ELF-1 (cell line): ENCODE data around the gene MSANTD1.

Experiments
- DNase-seq: peaks from one replicate; pipeline ENCODE4 v3.0.0-alpha.2; 2016; ENCODE audit warnings: low read depth, low spot score

MSANTD1 gene

DNA sequence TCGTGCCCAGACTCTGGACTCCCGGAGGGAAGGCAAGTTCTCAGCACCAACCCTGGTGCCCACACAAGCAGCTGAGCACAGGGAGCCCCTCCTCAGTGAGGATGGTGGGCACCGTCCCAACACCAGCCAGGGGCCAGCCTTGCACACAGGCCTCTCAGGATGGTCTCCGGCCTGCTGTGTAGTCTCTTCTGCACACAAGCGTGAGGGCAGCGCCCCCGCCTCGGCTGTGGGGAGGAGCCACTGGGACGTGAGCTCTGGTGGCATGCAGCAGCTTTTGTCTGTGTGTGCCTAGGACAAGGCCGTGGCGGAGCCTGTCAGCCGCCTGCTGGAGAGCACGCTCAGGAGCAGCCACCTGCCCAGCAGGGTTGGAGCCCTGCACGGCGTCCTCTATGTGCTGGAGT is 16.1 kb upstream of the MSANTD1 start:
- no peak for DNase-seq

GRCh38 chr4:3233391-3234071 is 15.4 kb upstream of the MSANTD1 start:
- DNase-seq, result no peak

DNA sequence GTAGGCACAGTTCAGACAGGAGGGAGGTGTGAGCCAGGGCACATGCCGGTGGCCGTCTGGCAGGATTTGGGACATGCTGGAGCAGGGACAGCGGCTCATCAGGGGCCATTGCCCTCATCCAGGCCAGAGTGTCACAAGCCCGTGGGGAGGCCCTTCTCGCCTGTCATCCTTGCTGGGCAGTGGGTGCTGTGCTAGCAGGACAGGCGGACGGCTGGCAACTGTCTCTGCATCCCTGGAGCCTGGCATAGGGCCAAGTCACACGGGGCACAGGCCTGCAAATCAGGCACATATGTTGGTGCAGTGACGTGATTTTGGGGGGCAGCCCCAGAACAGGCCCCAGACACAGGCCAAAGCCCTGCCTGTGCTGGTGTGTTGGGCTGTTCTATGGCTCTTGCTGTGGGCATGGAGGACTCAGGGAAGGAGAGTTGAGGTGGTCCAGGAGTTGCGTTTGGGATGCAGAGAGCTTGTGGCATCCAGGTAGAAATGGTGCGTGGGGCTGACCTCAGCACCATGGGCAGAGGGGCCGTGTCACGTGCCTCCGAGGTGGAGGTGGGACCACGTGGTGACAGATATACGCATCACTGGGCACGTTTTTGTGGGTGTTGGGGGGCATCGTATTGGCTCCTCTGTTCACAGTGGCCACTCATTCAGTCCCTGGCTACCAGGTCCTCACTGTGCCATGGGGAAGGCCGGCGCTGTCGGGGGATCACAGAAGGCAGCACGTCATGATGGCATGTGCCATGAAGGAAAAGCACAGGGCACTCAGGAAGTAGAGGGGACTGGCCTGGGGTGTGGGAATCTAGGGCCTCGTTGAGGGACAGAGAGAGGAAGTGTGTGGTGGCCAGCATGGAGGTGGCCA is 14.6 kb upstream of the MSANTD1 start:
- no peak for DNase-seq

DNA sequence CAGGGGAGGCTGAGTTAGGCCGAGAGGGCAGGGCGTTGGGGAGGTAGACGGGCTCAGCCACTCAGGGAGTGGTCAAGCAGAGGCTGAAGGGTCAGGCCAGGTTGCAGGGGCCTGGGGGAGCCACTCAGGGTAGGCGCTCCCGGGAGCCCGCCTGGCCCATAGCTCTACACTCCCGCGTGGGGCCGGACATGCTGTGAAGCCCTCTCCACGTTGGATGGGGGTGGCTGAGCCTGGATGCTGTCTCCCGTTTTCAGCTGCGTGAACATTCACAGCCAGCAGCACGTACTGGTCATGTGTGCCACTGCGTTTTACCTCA is 14.0 kb upstream of the MSANTD1 start:
- DNase-seq, result no peak

DNA sequence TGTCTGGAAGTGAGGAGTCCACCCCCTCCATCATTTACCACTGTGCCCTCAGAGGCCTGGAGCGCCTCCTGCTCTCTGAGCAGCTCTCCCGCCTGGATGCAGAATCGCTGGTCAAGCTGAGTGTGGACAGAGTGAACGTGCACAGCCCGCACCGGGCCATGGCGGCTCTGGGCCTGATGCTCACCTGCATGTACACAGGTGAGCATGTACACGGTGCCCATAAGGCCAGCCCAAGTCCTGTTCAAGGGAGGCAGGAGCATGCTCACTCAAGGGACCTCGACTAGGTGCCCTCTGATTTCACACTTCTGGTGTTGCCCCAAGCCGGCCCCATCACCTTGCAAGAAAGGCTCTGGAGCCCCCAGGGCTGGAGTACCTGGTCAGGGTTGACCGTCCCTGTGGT is 13.4 kb upstream of the MSANTD1 start:
- no peak for DNase-seq

- DNase-seq, result no peak
These were observed 12.6 kb upstream of the MSANTD1 start for GRCh38 chr4:3236326-3236878.

GRCh38 chr4:3237266-3237665 is 11.7 kb upstream of the MSANTD1 start:
- no peak for DNase-seq

GRCh38 chr4:3237712-3238560 is 11.0 kb upstream of the MSANTD1 start:
- DNase-seq, result no peak

DNA sequence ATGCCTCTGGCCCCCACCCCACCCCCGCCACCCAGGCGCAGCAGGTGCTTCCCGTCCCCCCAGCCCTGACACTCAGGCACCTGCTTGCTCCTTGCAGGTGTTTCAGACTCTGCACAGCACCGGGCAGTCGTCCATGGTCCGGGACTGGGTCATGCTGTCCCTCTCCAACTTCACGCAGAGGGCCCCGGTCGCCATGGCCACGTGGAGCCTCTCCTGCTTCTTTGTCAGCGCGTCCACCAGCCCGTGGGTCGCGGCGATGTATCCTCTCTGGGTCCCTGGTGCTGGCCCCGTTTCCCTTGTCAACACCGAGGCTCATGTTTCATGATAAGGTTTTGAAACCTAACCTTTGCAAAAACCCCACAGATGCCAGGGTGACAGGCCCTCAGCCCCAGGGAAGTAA is 10.2 kb upstream of the MSANTD1 start:
- DNase-seq, result no peak

- no peak for DNase-seq
These were observed 9.7 kb upstream of the MSANTD1 start for GRCh38 chr4:3239303-3239702.

DNA sequence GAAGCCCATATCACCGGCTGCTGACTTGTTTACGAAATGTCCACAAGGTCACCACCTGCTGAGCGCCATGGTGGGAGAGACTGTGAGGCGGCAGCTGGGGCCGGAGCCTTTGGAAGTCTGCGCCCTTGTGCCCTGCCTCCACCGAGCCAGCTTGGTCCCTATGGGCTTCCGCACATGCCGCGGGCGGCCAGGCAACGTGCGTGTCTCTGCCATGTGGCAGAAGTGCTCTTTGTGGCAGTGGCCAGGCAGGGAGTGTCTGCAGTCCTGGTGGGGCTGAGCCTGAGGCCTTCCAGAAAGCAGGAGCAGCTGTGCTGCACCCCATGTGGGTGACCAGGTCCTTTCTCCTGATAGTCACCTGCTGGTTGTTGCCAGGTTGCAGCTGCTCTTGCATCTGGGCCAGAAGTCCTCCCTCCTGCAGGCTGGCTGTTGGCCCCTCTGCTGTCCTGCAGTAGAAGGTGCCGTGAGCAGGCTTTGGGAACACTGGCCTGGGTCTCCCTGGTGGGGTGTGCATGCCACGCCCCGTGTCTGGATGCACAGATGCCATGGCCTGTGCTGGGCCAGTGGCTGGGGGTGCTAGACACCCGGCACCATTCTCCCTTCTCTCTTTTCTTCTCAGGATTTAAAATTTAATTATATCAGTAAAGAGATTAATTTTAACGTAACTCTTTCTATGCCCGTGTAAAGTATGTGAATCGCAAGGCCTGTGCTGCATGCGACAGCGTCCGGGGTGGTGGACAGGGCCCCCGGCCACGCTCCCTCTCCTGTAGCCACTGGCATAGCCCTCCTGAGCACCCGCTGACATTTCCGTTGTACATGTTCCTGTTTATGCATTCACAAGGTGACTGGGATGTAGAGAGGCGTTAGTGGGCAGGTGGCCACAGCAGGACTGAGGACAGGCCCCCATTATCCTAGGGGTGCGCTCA is 8.7 kb upstream of the MSANTD1 start:
- DNase-seq, result no peak

DNA sequence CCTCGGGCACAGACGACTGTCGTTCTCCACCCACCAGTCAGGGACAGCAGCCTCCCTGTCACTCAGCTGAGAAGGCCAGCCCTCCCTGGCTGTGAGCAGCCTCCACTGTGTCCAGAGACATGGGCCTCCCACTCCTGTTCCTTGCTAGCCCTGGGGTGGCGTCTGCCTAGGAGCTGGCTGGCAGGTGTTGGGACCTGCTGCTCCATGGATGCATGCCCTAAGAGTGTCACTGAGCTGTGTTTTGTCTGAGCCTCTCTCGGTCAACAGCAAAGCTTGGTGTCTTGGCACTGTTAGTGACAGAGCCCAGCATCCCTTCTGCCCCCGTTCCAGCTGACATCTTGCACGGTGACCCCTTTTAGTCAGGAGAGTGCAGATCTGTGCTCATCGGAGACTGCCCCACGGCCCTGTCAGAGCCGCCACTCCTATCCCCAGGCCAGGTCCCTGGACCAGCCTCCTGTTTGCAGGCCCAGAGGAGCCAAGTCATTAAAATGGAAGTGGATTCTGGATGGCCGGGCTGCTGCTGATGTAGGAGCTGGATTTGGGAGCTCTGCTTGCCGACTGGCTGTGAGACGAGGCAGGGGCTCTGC is 7.9 kb upstream of the MSANTD1 start:
- DNase-seq, result no peak

DNA sequence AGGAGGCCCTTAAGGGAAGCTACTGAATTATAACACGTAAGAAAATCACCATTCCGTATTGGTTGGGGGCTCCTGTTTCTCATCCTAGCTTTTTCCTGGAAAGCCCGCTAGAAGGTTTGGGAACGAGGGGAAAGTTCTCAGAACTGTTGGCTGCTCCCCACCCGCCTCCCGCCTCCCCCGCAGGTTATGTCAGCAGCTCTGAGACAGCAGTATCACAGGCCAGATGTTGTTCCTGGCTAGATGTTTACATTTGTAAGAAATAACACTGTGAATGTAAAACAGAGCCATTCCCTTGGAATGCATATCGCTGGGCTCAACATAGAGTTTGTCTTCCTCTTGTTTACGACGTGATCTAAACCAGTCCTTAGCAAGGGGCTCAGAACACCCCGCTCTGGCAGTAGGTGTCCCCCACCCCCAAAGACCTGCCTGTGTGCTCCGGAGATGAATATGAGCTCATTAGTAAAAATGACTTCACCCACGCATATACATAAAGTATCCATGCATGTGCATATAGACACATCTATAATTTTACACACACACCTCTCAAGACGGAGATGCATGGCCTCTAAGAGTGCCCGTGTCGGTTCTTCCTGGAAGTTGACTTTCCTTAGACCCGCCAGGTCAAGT is 6.9 kb upstream of the MSANTD1 start:
- DNase-seq, result no peak

DNA sequence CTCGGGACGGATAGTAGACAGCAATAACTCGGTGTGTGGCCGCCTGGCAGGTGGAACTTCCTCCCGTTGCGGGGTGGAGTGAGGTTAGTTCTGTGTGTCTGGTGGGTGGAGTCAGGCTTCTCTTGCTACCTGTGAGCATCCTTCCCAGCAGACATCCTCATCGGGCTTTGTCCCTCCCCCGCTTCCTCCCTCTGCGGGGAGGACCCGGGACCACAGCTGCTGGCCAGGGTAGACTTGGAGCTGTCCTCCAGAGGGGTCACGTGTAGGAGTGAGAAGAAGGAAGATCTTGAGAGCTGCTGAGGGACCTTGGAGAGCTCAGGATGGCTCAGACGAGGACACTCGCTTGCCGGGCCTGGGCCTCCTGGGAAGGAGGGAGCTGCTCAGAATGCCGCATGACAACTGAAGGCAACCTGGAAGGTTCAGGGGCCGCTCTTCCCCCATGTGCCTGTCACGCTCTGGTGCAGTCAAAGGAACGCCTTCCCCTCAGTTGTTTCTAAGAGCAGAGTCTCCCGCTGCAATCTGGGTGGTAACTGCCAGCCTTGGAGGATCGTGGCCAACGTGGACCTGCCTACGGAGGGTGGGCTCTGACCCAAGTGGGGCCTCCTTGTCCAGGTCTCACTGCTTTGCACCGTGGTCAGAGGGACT is 5.7 kb upstream of the MSANTD1 start:
- peak; percentile 17 for DNase-seq

GRCh38 chr4:3244002-3244401 is 5.0 kb upstream of the MSANTD1 start:
- DNase-seq, result no peak

DNA sequence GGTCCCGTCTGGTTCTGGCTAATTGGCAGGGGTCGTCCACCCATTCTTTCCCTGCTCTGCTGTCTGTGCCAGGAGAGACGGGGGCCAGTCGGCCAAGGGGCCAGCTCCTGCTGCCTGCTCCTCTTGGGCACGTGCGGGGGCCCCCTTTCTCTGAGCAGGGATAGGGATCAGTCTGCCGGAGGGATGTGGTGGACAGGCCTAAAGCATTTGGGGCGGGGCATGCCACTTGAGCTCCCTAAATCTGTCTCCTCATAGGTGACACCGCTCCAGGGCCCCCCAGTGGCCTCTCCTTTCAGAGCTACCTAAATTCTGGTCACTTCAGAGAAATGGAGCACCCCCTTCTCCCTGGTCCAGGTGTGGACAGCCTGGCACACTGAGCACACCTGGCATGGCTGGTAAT is 4.2 kb upstream of the MSANTD1 start:
- no peak for DNase-seq

- DNase-seq, result no peak
These were observed 3.3 kb upstream of the MSANTD1 start for GRCh38 chr4:3245676-3246075.

DNA sequence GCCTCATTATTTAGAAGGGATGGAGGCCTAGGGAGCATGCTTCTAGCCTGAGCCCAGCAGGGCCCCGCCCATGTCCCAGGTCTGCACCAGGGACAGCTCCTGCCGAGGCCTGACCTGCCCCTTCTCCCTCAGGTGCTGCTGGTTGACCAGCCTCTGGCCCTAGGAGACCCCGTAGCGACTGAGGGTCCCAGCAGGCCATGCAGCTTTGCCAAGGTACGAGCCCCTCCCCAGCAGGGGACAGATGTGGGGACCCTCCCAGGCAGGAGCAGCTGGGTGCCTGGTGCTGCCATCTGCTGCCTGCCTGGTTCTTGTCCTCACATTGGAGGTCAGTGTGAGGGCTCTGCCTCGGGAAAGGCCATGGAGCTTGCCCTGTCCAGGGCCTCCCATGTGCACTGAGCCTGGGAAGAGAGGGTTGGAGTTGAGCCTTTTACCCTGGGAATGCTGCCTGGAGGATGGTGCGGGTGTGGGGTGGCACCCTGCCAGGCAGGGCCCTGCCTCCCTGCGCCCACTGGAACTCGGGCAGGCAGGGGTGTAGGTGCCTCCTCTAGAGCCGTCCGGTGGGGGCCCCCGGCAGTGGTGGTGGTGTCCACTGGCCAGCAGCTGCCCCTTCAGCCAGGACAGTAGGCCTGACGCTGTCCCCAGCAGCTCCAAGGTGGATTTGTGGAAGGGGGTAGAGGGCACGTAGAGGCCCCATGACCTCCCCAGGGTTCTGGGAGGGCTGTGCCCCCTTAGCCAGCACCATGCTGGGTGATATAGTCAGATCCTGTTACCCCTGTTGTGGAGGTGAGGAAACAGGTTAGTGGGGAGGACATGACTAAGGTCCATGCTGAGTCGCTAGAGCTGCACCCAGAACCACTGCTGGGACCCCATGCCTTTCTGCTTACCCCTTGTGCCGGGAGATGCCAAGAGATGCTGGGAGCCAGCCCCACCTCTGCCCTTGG is 2.2 kb upstream of the MSANTD1 start:
- DNase-seq, result no peak
